Measurements from ENCODE around the gene ZBTB8B. TPM values are rescaled to one million over a fixed set of nuclear protein-coding genes. Genes with fewer than 3 reads are reported as not detected.
A peak's percentile ranks its signal among the peaks of the same experiment; 100 is the strongest.
"Not testable (repeated sequence)": the region's sequence is repeated elsewhere in the genome, so short reads cannot be mapped to it uniquely, and the experiment has no call there.

Gene ZBTB8B
- total RNA-seq, 1 experiment from 2014 or later = not detected

- not testable (repeated sequence) for H3K79me2 ChIP-seq (ENCODE audit: low read length); H3K4me3 ChIP-seq (ENCODE audit: low read length); H4K20me1 ChIP-seq (ENCODE audit: insufficient read depth, low read depth, low read length); H3K9me2 ChIP-seq (replicated peaks; ENCODE audit: insufficient read depth, low read length); H3K9me3 ChIP-seq (ENCODE audit: low read length); H3K4me2 ChIP-seq (ENCODE audit: low read depth, low read length, poor library complexity, severe bottlenecking); H3K4me1 ChIP-seq (ENCODE audit: low read length); DNase-seq; H2AFZ ChIP-seq (ENCODE audit: low read length); H3K36me3 ChIP-seq (ENCODE audit: insufficient read depth, low read length); H3K9ac ChIP-seq (ENCODE audit: low read length); H3K27me3 ChIP-seq (ENCODE audit: low read length); H3K27ac ChIP-seq (ENCODE audit: low read length)
Measured at GRCh38 chr1:32441467-32441866, 23.4 kb upstream of the ZBTB8B start.

GRCh38 chr1:32447469-32448185 lies 17.2 kb upstream of the ZBTB8B start:
- no peak overlapping the region for H3K4me3 ChIP-seq (ENCODE audit: low read length)
- H4K20me1 ChIP-seq (ENCODE audit: insufficient read depth, low read depth, low read length) = no peaks in the 10 kb centered on the region
- no peaks in the 10 kb centered on the region for H3K27me3 ChIP-seq (ENCODE audit: low read length)
- H3K4me1 ChIP-seq (ENCODE audit: low read length) = no peaks in the 10 kb centered on the region
- no peak for DNase-seq
- no peaks in the 10 kb centered on the region for H3K9me2 ChIP-seq (replicated peaks; ENCODE audit: insufficient read depth, low read length)
- no peaks in the 10 kb centered on the region for H3K36me3 ChIP-seq (ENCODE audit: insufficient read depth, low read length)
- no peak overlapping the region for H2AFZ ChIP-seq (ENCODE audit: low read length)
- H3K79me2 ChIP-seq (ENCODE audit: low read length) = no peaks in the 10 kb centered on the region
- H3K9ac ChIP-seq (ENCODE audit: low read length) = no peak overlapping the region
- no peak overlapping the region for H3K4me2 ChIP-seq (ENCODE audit: low read depth, low read length, poor library complexity, severe bottlenecking)
- no peak overlapping the region for H3K27ac ChIP-seq (ENCODE audit: low read length)
- H3K9me3 ChIP-seq (ENCODE audit: low read length) = no peaks in the 10 kb centered on the region

GRCh38 chr1:32448186-32448772 lies 16.6 kb upstream of the ZBTB8B start:
- H3K9me2 ChIP-seq (replicated peaks; ENCODE audit: insufficient read depth, low read length); H3K27ac ChIP-seq (ENCODE audit: low read length); H3K9me3 ChIP-seq (ENCODE audit: low read length); H3K4me3 ChIP-seq (ENCODE audit: low read length); H3K27me3 ChIP-seq (ENCODE audit: low read length); H2AFZ ChIP-seq (ENCODE audit: low read length); H4K20me1 ChIP-seq (ENCODE audit: insufficient read depth, low read depth, low read length); H3K9ac ChIP-seq (ENCODE audit: low read length); H3K4me2 ChIP-seq (ENCODE audit: low read depth, low read length, poor library complexity, severe bottlenecking); H3K36me3 ChIP-seq (ENCODE audit: insufficient read depth, low read length); H3K79me2 ChIP-seq (ENCODE audit: low read length); H3K4me1 ChIP-seq (ENCODE audit: low read length): not testable (repeated sequence)
- DNase-seq = peak; percentile 82

- DNase-seq = peak; percentile 82
- Histone ChIP-seq H3K9ac (ENCODE audit: low read length) (no peak overlapping the region), H3K4me2 (ENCODE audit: low read depth, low read length, poor library complexity, severe bottlenecking) (no peak overlapping the region)
Measured at GRCh38 chr1:32448773-32449456, 16.0 kb upstream of the ZBTB8B start.

GRCh38 chr1:32449457-32449831 lies 15.4 kb upstream of the ZBTB8B start:
- H3K79me2 ChIP-seq (ENCODE audit: low read length); H3K9ac ChIP-seq (ENCODE audit: low read length); H3K9me3 ChIP-seq (ENCODE audit: low read length); H3K27me3 ChIP-seq (ENCODE audit: low read length); H4K20me1 ChIP-seq (ENCODE audit: insufficient read depth, low read depth, low read length); H3K36me3 ChIP-seq (ENCODE audit: insufficient read depth, low read length); H3K27ac ChIP-seq (ENCODE audit: low read length); H3K9me2 ChIP-seq (replicated peaks; ENCODE audit: insufficient read depth, low read length); H2AFZ ChIP-seq (ENCODE audit: low read length); H3K4me2 ChIP-seq (ENCODE audit: low read depth, low read length, poor library complexity, severe bottlenecking); DNase-seq; H3K4me3 ChIP-seq (ENCODE audit: low read length); H3K4me1 ChIP-seq (ENCODE audit: low read length): not testable (repeated sequence)

More at GRCh38 chr1:32448773-32449456, 16.0 kb upstream of the ZBTB8B start:
- no peak overlapping the region for H3K27ac ChIP-seq (ENCODE audit: low read length)
- H3K27me3 ChIP-seq (ENCODE audit: low read length) = no peaks in the 10 kb centered on the region
- H3K9me3 ChIP-seq (ENCODE audit: low read length) = no peaks in the 10 kb centered on the region
- no peaks in the 10 kb centered on the region for H3K9me2 ChIP-seq (replicated peaks; ENCODE audit: insufficient read depth, low read length)
- no peak overlapping the region for H3K4me3 ChIP-seq (ENCODE audit: low read length)
- H3K36me3 ChIP-seq (ENCODE audit: insufficient read depth, low read length) = no peaks in the 10 kb centered on the region
- H2AFZ ChIP-seq (ENCODE audit: low read length) = no peak overlapping the region
- no peaks in the 10 kb centered on the region for H3K4me1 ChIP-seq (ENCODE audit: low read length)
- H4K20me1 ChIP-seq (ENCODE audit: insufficient read depth, low read depth, low read length) = no peaks in the 10 kb centered on the region
- no peaks in the 10 kb centered on the region for H3K79me2 ChIP-seq (ENCODE audit: low read length)

GRCh38 chr1:32454726-32455125 lies 10.1 kb upstream of the ZBTB8B start:
- no peaks in the 10 kb centered on the region for H3K27me3 ChIP-seq (ENCODE audit: low read length)
- H3K4me2 ChIP-seq (ENCODE audit: low read depth, low read length, poor library complexity, severe bottlenecking) = no peak overlapping the region
- no peak overlapping the region for H3K4me3 ChIP-seq (ENCODE audit: low read length)
- H4K20me1 ChIP-seq (ENCODE audit: insufficient read depth, low read depth, low read length) = no peaks in the 10 kb centered on the region
- no peaks in the 10 kb centered on the region for H3K9me3 ChIP-seq (ENCODE audit: low read length)
- H3K9ac ChIP-seq (ENCODE audit: low read length) = no peak overlapping the region
- H3K36me3 ChIP-seq (ENCODE audit: insufficient read depth, low read length) = no peaks in the 10 kb centered on the region
- no peak overlapping the region for H3K27ac ChIP-seq (ENCODE audit: low read length)
- no peaks in the 10 kb centered on the region for H3K79me2 ChIP-seq (ENCODE audit: low read length)
- H3K9me2 ChIP-seq (replicated peaks; ENCODE audit: insufficient read depth, low read length) = no peaks in the 10 kb centered on the region
- no peak for DNase-seq
- H3K4me1 ChIP-seq (ENCODE audit: low read length) = 0 out of 2 replicates have a peak, but pooled peaks cover 3% of the 10 kb centered on the region
- H2AFZ ChIP-seq (ENCODE audit: low read length) = no peak overlapping the region

- H4K20me1 ChIP-seq (ENCODE audit: insufficient read depth, low read depth, low read length) = no peaks in the 10 kb centered on the region
- no peak overlapping the region for H3K9ac ChIP-seq (ENCODE audit: low read length)
- H3K4me1 ChIP-seq (ENCODE audit: low read length) = 0 out of 2 replicates have a peak, but pooled peaks cover 3% of the 10 kb centered on the region
- H3K27me3 ChIP-seq (ENCODE audit: low read length) = no peaks in the 10 kb centered on the region
- DNase-seq = no peak
- no peak overlapping the region for H3K4me2 ChIP-seq (ENCODE audit: low read depth, low read length, poor library complexity, severe bottlenecking)
- no peaks in the 10 kb centered on the region for H3K79me2 ChIP-seq (ENCODE audit: low read length)
- H3K4me3 ChIP-seq (ENCODE audit: low read length) = no peak overlapping the region
- no peak overlapping the region for H3K27ac ChIP-seq (ENCODE audit: low read length)
- no peaks in the 10 kb centered on the region for H3K9me2 ChIP-seq (replicated peaks; ENCODE audit: insufficient read depth, low read length)
- no peak overlapping the region for H2AFZ ChIP-seq (ENCODE audit: low read length)
- H3K36me3 ChIP-seq (ENCODE audit: insufficient read depth, low read length) = no peaks in the 10 kb centered on the region
- H3K9me3 ChIP-seq (ENCODE audit: low read length) = no peaks in the 10 kb centered on the region
Measured at GRCh38 chr1:32455958-32456357, 8.9 kb upstream of the ZBTB8B start.

- not testable (repeated sequence) for H3K9me2 ChIP-seq (replicated peaks; ENCODE audit: insufficient read depth, low read length); H3K4me1 ChIP-seq (ENCODE audit: low read length); H3K4me2 ChIP-seq (ENCODE audit: low read depth, low read length, poor library complexity, severe bottlenecking); H3K36me3 ChIP-seq (ENCODE audit: insufficient read depth, low read length); H3K27me3 ChIP-seq (ENCODE audit: low read length); H2AFZ ChIP-seq (ENCODE audit: low read length); H3K9ac ChIP-seq (ENCODE audit: low read length); H4K20me1 ChIP-seq (ENCODE audit: insufficient read depth, low read depth, low read length); H3K4me3 ChIP-seq (ENCODE audit: low read length); DNase-seq; H3K27ac ChIP-seq (ENCODE audit: low read length); H3K9me3 ChIP-seq (ENCODE audit: low read length); H3K79me2 ChIP-seq (ENCODE audit: low read length)
Measured at GRCh38 chr1:32458798-32459197, 6.1 kb upstream of the ZBTB8B start.

Measured in Karpas-422 (cell line).